H1 (cell line): ENCODE data around the gene IFIT1. TPM values are rescaled to one million over a fixed set of nuclear protein-coding genes. Genes with fewer than 3 reads are reported as not detected.

Experiments
- CTCF ChIA-PET: fragments of 300-600 bp; sonication (Branson Sonifier 250); formaldehyde crosslinking; loops from one replicate; lab custom pipeline; 2021; ENCODE audit not compliant: partially characterized antibody; lab: Charles Lee
- POLR2A ChIA-PET: fragments of 300-600 bp; sonication (Branson Sonifier 250); formaldehyde crosslinking; loops from one replicate; lab custom pipeline; 2021; ENCODE audit warnings: inconsistent platforms; ENCODE audit not compliant: partially characterized antibody; lab: Charles Lee
- DNase-seq, 2 experiments: peaks; one replicate each; pipeline versions ENCODE4 v3.0.0 to v3.0.0-alpha.2; 2010 to 2022; ENCODE audit warnings: low spot score in 2 of 2, low read depth in 1 of 2, mixed read lengths in 1 of 2
- FAIRE-seq: peaks from 2 replicates; lab custom pipeline; 2011; peaks lifted over from hg19 to GRCh38; lab: Jason Lieb, UNC
- H2AFZ ChIP-seq: 2 replicates; pipeline ENCODE4 v1.8.1; 2012; ENCODE audit warnings: low read length, inconsistent platforms
- H2AK5ac ChIP-seq: 2 replicates; pipeline ENCODE4 v1.6.1; 2013; ENCODE audit warnings: low read depth, low read length
- H2BK120ac ChIP-seq: replicated peaks from 2 replicates; pipeline ENCODE3; 2013; ENCODE audit warnings: low read depth, low read length, inconsistent platforms
- H2BK12ac ChIP-seq: 2 replicates; pipeline ENCODE4 v1.6.1; 2013; ENCODE audit warnings: low read depth, low read length
- H2BK15ac ChIP-seq: 2 replicates; pipeline ENCODE4 v1.6.1; 2013; ENCODE audit warnings: low read length
- H2BK20ac ChIP-seq: 2 replicates; pipeline ENCODE4 v1.6.1; 2013; ENCODE audit warnings: low read length
- H2BK5ac ChIP-seq: 2 replicates; pipeline ENCODE4 v1.6.1; 2013; ENCODE audit warnings: low read depth, low read length
- H3K14ac ChIP-seq: 2 replicates; pipeline ENCODE4 v1.6.1; 2013; ENCODE audit warnings: inconsistent platforms; ENCODE audit not compliant: insufficient read length
- H3K18ac ChIP-seq: 2 replicates; pipeline ENCODE4 v1.6.1; 2013; ENCODE audit warnings: low read length; ENCODE audit errors: extremely low read depth
- H3K23ac ChIP-seq: 2 replicates; pipeline ENCODE4 v1.6.1; 2013; ENCODE audit warnings: inconsistent platforms; ENCODE audit not compliant: insufficient read length
- H3K23me2 ChIP-seq: 2 replicates; pipeline ENCODE4 v1.6.1; 2013; ENCODE audit warnings: low read depth, low read length
- H3K27ac ChIP-seq: 2 replicates; pipeline ENCODE4 v1.6.1; 2011; ENCODE audit warnings: low read depth, low read length, inconsistent platforms
- H3K27me3 ChIP-seq, 4 experiments: replicated peaks in 1 of 4; 1 replicate in 1 of 4; 2 replicates in 3 of 4; pipeline versions ENCODE4 v1.6.1 to v1.8.1; 2011 to 2013; ENCODE audit warnings: low read length in 3 of 4, mild to moderate bottlenecking in 3 of 4, inconsistent platforms in 2 of 4, mixed read lengths in 2 of 4, moderate library complexity in 1 of 4; ENCODE audit not compliant: control insufficient read depth in 3 of 4, insufficient read depth in 3 of 4; ENCODE audit errors: extremely low read depth in 1 of 4
- H3K36me3 ChIP-seq, 4 experiments: 2 replicates each; pipeline versions ENCODE4 v1.6.1 to v1.8.1; 2011 to 2013; ENCODE audit warnings: mild to moderate bottlenecking in 4 of 4, low read length in 3 of 4, moderate library complexity in 2 of 4, control low read depth in 1 of 4, inconsistent platforms in 1 of 4; ENCODE audit not compliant: insufficient read depth in 4 of 4, control insufficient read depth in 2 of 4
- H3K4ac ChIP-seq: replicated peaks from 2 replicates; pipeline ENCODE3; 2013; ENCODE audit warnings: low read length, low read depth, mixed read lengths, inconsistent platforms; ENCODE audit not compliant: insufficient read length
- H3K4me1 ChIP-seq, 4 experiments: replicated peaks in 1 of 4; 1 replicate in 1 of 4; 2 replicates in 3 of 4; pipeline versions ENCODE4 v1.6.1 to v1.8.1; 2011 to 2013; ENCODE audit warnings: low read length in 3 of 4, inconsistent platforms in 2 of 4, mixed read lengths in 1 of 4; ENCODE audit not compliant: insufficient read depth in 4 of 4, control insufficient read depth in 3 of 4
- H3K4me2 ChIP-seq, 2 experiments: 2 replicates each; pipeline versions ENCODE4 v1.6.1 to v1.8.1; 2011 to 2013; ENCODE audit warnings: low read depth in 2 of 2, low read length in 2 of 2, control low read depth in 1 of 2, inconsistent platforms in 1 of 2, mild to moderate bottlenecking in 1 of 2; ENCODE audit not compliant: insufficient read depth in 1 of 2
- H3K4me3 ChIP-seq, 4 experiments: fragments of 200-600, 300-600 bp in 1 of 4; sonication (generic), shearing (Covaris generic), sonication (Bioruptor Twin) in 1 of 4; 2 replicates each; pipeline versions ENCODE4 v1.5.1 to v1.8.1; 2011 to 2016; ENCODE audit warnings: low read length in 4 of 4, low read depth in 3 of 4, control low read depth in 2 of 4, inconsistent platforms in 2 of 4, mild to moderate bottlenecking in 2 of 4, mixed read lengths in 1 of 4, moderate library complexity in 1 of 4; ENCODE audit not compliant: insufficient read depth in 2 of 4; ENCODE audit errors: extremely low read depth in 1 of 4
- H3K56ac ChIP-seq: replicated peaks from 2 replicates; pipeline ENCODE3; 2013; ENCODE audit warnings: low read depth, mild to moderate bottlenecking, mixed read lengths, low read length, inconsistent platforms; ENCODE audit not compliant: insufficient read length
- H3K79me1 ChIP-seq: 2 replicates; pipeline ENCODE4 v1.6.1; 2013; ENCODE audit warnings: low read depth, low read length, control low read depth
- H3K79me2 ChIP-seq, 2 experiments: 2 replicates each; pipeline versions ENCODE4 v1.6.1 to v1.8.1; 2012 to 2013; ENCODE audit warnings: low read length in 2 of 2, mild to moderate bottlenecking in 2 of 2, inconsistent platforms in 1 of 2; ENCODE audit not compliant: insufficient read depth in 2 of 2, control insufficient read depth in 1 of 2
- H3K9ac ChIP-seq, 4 experiments: replicated peaks in 1 of 4; 1 replicate in 1 of 4; 2 replicates in 3 of 4; pipeline versions ENCODE4 v1.6.1 to v1.8.1; 2011 to 2013; ENCODE audit warnings: low read depth in 3 of 4, low read length in 3 of 4, control low read depth in 2 of 4, mild to moderate bottlenecking in 2 of 4, moderate library complexity in 2 of 4, inconsistent platforms in 1 of 4; ENCODE audit errors: extremely low read depth in 1 of 4
- H3K9me3 ChIP-seq, 2 experiments: 2 replicates each; pipeline versions ENCODE4 v1.6.1 to v1.8.1; 2012 to 2013; ENCODE audit warnings: mild to moderate bottlenecking in 2 of 2, moderate library complexity in 2 of 2, control low read depth in 1 of 2, inconsistent platforms in 1 of 2, low read depth in 1 of 2, low read length in 1 of 2, mixed read lengths in 1 of 2; ENCODE audit not compliant: insufficient read depth in 2 of 2
- H4K20me1 ChIP-seq, 2 experiments: replicated peaks in 1 of 2; 2 replicates each; pipeline versions ENCODE3 to v1.8.1; 2011 to 2013; ENCODE audit warnings: inconsistent platforms in 2 of 2, low read length in 2 of 2, mild to moderate bottlenecking in 1 of 2; ENCODE audit not compliant: insufficient read depth in 2 of 2, control insufficient read depth in 1 of 2
- H4K5ac ChIP-seq: 2 replicates; pipeline ENCODE4 v1.6.1; 2013; ENCODE audit warnings: low read length, low read depth, mixed read lengths, inconsistent platforms; ENCODE audit not compliant: insufficient read length
- H4K8ac ChIP-seq: 2 replicates; pipeline ENCODE4 v1.8.0; 2013; ENCODE audit warnings: mild to moderate bottlenecking, moderate library complexity, low read length, inconsistent platforms; ENCODE audit not compliant: insufficient read depth; ENCODE audit errors: extremely low read depth
- H4K91ac ChIP-seq: replicated peaks from 2 replicates; pipeline ENCODE3; 2013; ENCODE audit warnings: low read length, mixed read lengths, inconsistent platforms; ENCODE audit not compliant: insufficient read length
- EP300 ChIP-seq, 2 experiments: IDR thresholded peaks; 1 replicate in 1 of 2; 2 replicates in 1 of 2; pipeline ENCODE4 v1.6.1; 2011 to 2012; ENCODE audit warnings: low read depth in 2 of 2, low read length in 2 of 2, mild to moderate bottlenecking in 2 of 2, borderline replicate concordance in 1 of 2, inconsistent platforms in 1 of 2, moderate library complexity in 1 of 2
- HDAC2 ChIP-seq, 2 experiments: fragments of 300-600 bp in 1 of 2; sonication (generic) in 1 of 2; IDR thresholded peaks; 2 replicates each; pipeline ENCODE4 v1.6.1; 2011 to 2012; ENCODE audit warnings: low read depth in 2 of 2, low read length in 2 of 2, mild to moderate bottlenecking in 2 of 2, moderate library complexity in 2 of 2, borderline replicate concordance in 1 of 2, inconsistent platforms in 1 of 2
- SIN3A ChIP-seq, 2 experiments: IDR thresholded peaks in 1 of 2; conservative IDR thresholded peaks in 1 of 2; 2 replicates each; pipeline ENCODE4 v1.6.1; 2011 to 2012; ENCODE audit warnings: low read length in 2 of 2, improper control_type of control experiment in 1 of 2, low read depth in 1 of 2, mild to moderate bottlenecking in 1 of 2
- SIX5 ChIP-seq: IDR thresholded peaks from 2 replicates; pipeline ENCODE4 v1.6.1; 2011; ENCODE audit warnings: mild to moderate bottlenecking, low read depth, low read length
- SP1 ChIP-seq: IDR thresholded peaks from 2 replicates; pipeline ENCODE4 v1.6.1; 2011; ENCODE audit warnings: low read depth, low read length
- SUZ12 ChIP-seq: fragments of 200-600 bp; sonication (generic); IDR thresholded peaks from 2 replicates; pipeline ENCODE4 v1.6.1; 2012; ENCODE audit warnings: mild to moderate bottlenecking, inconsistent platforms, low read length, moderate library complexity, mixed read lengths
- WGBS, 2 experiments: shearing (Covaris generic) in 1 of 2; methylation state at CpG; one replicate each; pipeline versions ENCODE4 v1.1.6 to v1.1.7; 2013 to 2015; ENCODE audit warnings: low lambda C conversion rate in 2 of 2, mixed read lengths in 2 of 2, inconsistent platforms in 1 of 2, low coverage in 1 of 2, missing lambda C conversion rate in 1 of 2; ENCODE audit not compliant: insufficient replicate concordance in 2 of 2, insufficient coverage in 1 of 2, insufficient read length in 1 of 2; ENCODE audit errors: extremely low coverage in 1 of 2, missing lambda C conversion rate in 1 of 2; 5-methylcytosine and 5-hydroxymethylcytosine counted together
- polyA plus RNA-seq, 7 experiments: library from polyadenylated mRNA; depleted of rRNA in 3 of 7; stranded (reverse) in 5 of 7; unstranded in 2 of 7; fragments of >200 nt in 5 of 7; fragments of 200-250 nt in 2 of 7; gene quantifications; 1 replicate in 5 of 7; 2 replicates in 1 of 7; 4 replicates in 1 of 7; pipeline versions ENCODE4 v1.2.1 to v1.2.3, GENCODE V29; 2011 to 2013; ENCODE audit warnings: missing spikeins in 2 of 7, mixed read lengths in 2 of 7
- total RNA-seq: library from RNA; stranded (reverse); fragmentation: NEBNext Ultra II Directional; extraction: Animal tissue kit (Norgen Biotek cat#: 25700); gene quantifications from 2 replicates; pipeline ENCODE4 v1.2.1, GENCODE V29; 2021
- TF ChIP-seq, protein P1 (sequence below): IDR thresholded peaks from 2 replicates; pipeline ENCODE4 v1.6.1; 2012; ENCODE audit warnings: inconsistent platforms

The IFIT1 gene
- total and polyA plus RNA-seq, 2 of the 8 experiments (the other 6 are each of a cell fraction or from before 2014, with no cell fraction given): 0.94 to 1.5 TPM

DNA sequence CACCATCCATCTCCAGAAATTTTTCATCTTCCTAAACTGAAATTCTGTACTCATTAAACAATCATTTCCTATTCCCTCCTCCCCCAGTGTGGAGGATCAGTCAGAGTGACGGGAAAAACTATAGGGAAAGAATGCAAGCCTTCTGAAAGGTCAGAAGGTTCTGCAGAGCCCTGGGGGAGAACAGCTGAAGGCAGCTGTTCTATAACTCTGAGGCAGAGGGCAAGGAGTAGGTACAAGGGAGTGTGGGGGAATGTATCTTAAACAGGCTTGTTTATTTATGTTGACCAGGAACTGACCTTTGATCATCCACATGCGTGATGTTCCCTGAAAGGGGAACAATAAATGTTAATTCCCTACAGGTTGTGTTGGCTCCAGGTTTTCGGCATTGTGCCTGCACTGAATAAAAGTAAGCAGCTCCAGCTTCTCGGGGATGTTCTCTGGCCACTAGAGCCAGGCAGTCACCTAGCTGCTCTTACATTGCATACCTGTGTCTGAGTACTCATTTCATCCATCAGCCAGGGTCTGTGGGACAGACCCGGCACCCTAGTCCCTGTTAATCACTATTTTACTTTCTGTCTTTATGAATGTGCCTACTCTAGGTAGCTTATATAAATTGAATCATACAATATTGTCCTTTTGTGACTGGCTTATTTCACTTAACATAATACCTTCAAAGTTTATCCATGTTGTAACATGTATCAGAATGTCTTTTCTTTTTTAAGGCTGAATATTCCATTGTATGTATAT lies 5.8 kb downstream of the IFIT1 start:
- Histone ChIP-seq H4K91ac (no peak overlapping the region), H3K23ac (no peak overlapping the region), H3K14ac (no peak overlapping the region), H3K79me2 (no peaks in the 10 kb centered on the region), H3K4me3 (no peak overlapping the region), H3K4me2 (no peak overlapping the region), H4K8ac (no peak overlapping the region), H2BK15ac (no peak overlapping the region), H2BK20ac (no peak overlapping the region), H2AFZ (no peak overlapping the region), H3K36me3 (no peaks in the 10 kb centered on the region), H3K9me3 (no peaks in the 10 kb centered on the region), H2BK5ac (no peak overlapping the region), H2BK120ac (no peak overlapping the region), H3K9ac (no peak overlapping the region), H3K4ac (no peak overlapping the region), H3K56ac (no peak overlapping the region), H3K79me1 (no peaks in the 10 kb centered on the region), H4K5ac (no peak overlapping the region), H4K20me1 (no peaks in the 10 kb centered on the region), H3K4me1 (no peaks in the 10 kb centered on the region), H2AK5ac (no peak overlapping the region), H3K27ac (no peak overlapping the region), H3K23me2 (no peaks in the 10 kb centered on the region), H2BK12ac (no peak overlapping the region), H3K18ac (no peak overlapping the region), H3K27me3 (no peaks in the 10 kb centered on the region)
- POLR2A ChIA-PET: no interaction called here
- WGBS, 2 experiments: 87% methylated on average over 5 of the region's 5 CpGs; no CpG with 5 or more reads in 1 of the 2 experiments
- DNase-seq (no peak), FAIRE-seq (no peak)
- CTCF ChIA-PET: no interaction called here
- TF ChIP-seq SUZ12: no peak
- TF ChIP-seq, protein P1, sequence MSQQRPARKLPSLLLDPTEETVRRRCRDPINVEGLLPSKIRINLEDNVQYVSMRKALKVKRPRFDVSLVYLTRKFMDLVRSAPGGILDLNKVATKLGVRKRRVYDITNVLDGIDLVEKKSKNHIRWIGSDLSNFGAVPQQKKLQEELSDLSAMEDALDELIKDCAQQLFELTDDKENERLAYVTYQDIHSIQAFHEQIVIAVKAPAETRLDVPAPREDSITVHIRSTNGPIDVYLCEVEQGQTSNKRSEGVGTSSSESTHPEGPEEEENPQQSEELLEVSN: no peak
- no peak for TF ChIP-seq SIN3A (conservative IDR thresholded peaks at IDR 0.05 in 1 of 2, IDR thresholded peaks at IDR 0.05 in 1 of 2; ENCODE audit: low read depth in 1 of 2, low read length in 2 of 2)
- no peak for TF ChIP-seq SP1
- no peak for TF ChIP-seq EP300 (IDR thresholded peaks at IDR 0.05; ENCODE audit: borderline replicate concordance in 1 of 2, low read depth in 2 of 2, low read length in 2 of 2)
- TF ChIP-seq HDAC2 (IDR thresholded peaks at IDR 0.05; ENCODE audit: borderline replicate concordance in 1 of 2, low read depth in 2 of 2, low read length in 2 of 2): no peak
- no peak for TF ChIP-seq SIX5
